SU-DHL-6 (cell line): Measurements from ENCODE around the gene ST6GALNAC3.

ENCODE experiments used
- H2AFZ ChIP-seq: fragments of 200-600 bp; sonication (generic); 2 replicates; pipeline ENCODE4 v1.6.1; 2014; ENCODE audit warnings: low read depth, mild to moderate bottlenecking, moderate library complexity, mixed read lengths, antibody characterized with exemption, low read length; ENCODE audit not compliant: severe bottlenecking
- H3F3A ChIP-seq: fragments of 200-600 bp; shearing (Covaris generic); 2 replicates; pipeline ENCODE4 v1.6.0; 2016; ENCODE audit warnings: antibody characterized with exemption, mild to moderate bottlenecking; ENCODE audit not compliant: insufficient read depth
- H3K27ac ChIP-seq: fragments of 200-600 bp; sonication (generic); 2 replicates; pipeline ENCODE4 v1.5.1; 2016; ENCODE audit warnings: low read depth, mild to moderate bottlenecking, low read length, moderate library complexity, mixed read lengths
- H3K27me3 ChIP-seq: fragments of 200-600 bp; sonication (generic), shearing (Covaris generic); 2 replicates; pipeline ENCODE4 v1.6.0; 2014; ENCODE audit warnings: mild to moderate bottlenecking, low read length
- H3K36me3 ChIP-seq: fragments of 200-600 bp; sonication (generic); 2 replicates; pipeline ENCODE4 v1.6.1; 2014; ENCODE audit warnings: mild to moderate bottlenecking, low read length, mixed read lengths
- H3K4me2 ChIP-seq: fragments of 300-600, 200-600 bp; shearing (Covaris generic), sonication (generic); 2 replicates; pipeline ENCODE4 v1.6.0; 2014; ENCODE audit warnings: low read length, low read depth, mild to moderate bottlenecking; ENCODE audit not compliant: poor library complexity, severe bottlenecking
- H3K4me3 ChIP-seq: fragments of 200-600 bp; sonication (generic); 2 replicates; pipeline ENCODE4 v1.5.1; 2014; ENCODE audit warnings: antibody characterized with exemption, low read length, mild to moderate bottlenecking, mixed read lengths; ENCODE audit not compliant: insufficient read depth, poor library complexity, severe bottlenecking
- H3K79me2 ChIP-seq: fragments of 200-600 bp; sonication (generic); 2 replicates; pipeline ENCODE4 v1.6.1; 2014; ENCODE audit warnings: mild to moderate bottlenecking, low read length, moderate library complexity; ENCODE audit not compliant: insufficient read depth
- H3K9ac ChIP-seq: fragments of 200-600 bp; sonication (generic); 2 replicates; pipeline ENCODE4 v1.7.0; 2014; ENCODE audit warnings: mild to moderate bottlenecking, low read length
- H3K9me2 ChIP-seq: fragments of 200-600 bp; sonication (generic); replicated peaks from 2 replicates; pipeline ENCODE4 v1.6.1; 2014; ENCODE audit warnings: low read length; ENCODE audit not compliant: insufficient read depth
- H3K9me3 ChIP-seq: fragments of 200-600 bp; sonication (generic); 2 replicates; pipeline ENCODE4 v1.6.1; 2014; ENCODE audit warnings: low read length, mixed read lengths; ENCODE audit not compliant: insufficient read depth
- H4K20me1 ChIP-seq: fragments of 200-600 bp; sonication (generic); 2 replicates; pipeline ENCODE4 v1.6.1; 2014; ENCODE audit warnings: low read depth, mild to moderate bottlenecking, antibody characterized with exemption, low read length, moderate library complexity, mixed read lengths
- EZH2phosphoT487 ChIP-seq: fragments of 200-600 bp; sonication (generic), shearing (Covaris generic); conservative IDR thresholded peaks from 2 replicates; pipeline ENCODE4 v1.6.1; 2018; ENCODE audit warnings: mild to moderate bottlenecking, antibody characterized with exemption, low read length, moderate library complexity, mixed read lengths
- TF ChIP-seq, protein P1 (sequence below): fragments of 200-600 bp; sonication (generic); IDR thresholded peaks from one replicate; pipeline ENCODE4 v1.5.1; 2017; ENCODE audit warnings: antibody characterized with exemption, mild to moderate bottlenecking, low read length, moderate library complexity; ENCODE audit not compliant: insufficient read depth, poor library complexity, severe bottlenecking

Gene ST6GALNAC3

GRCh38 chr1:76289692-76290091 lies 215.1 kb downstream of the ST6GALNAC3 start:
- Histone ChIP-seq H3K79me2 (no peaks in the 10 kb centered on the region), H4K20me1 (no peaks in the 10 kb centered on the region), H2AFZ (no peak overlapping the region), H3K27ac (no peak overlapping the region), H3K9me2 (no peaks in the 10 kb centered on the region), H3K4me3 (no peak overlapping the region), H3K9ac (no peak overlapping the region), H3K9me3 (no peaks in the 10 kb centered on the region), H3K4me2 (no peak overlapping the region), H3K36me3 (no peaks in the 10 kb centered on the region), H3F3A (peaks cover 5% of the 10 kb centered on the region; the same call in 1 of the 2 replicates), H3K27me3 (no peaks in the 10 kb centered on the region)
- TF ChIP-seq EZH2phosphoT487: no peak
- TF ChIP-seq, protein P1, sequence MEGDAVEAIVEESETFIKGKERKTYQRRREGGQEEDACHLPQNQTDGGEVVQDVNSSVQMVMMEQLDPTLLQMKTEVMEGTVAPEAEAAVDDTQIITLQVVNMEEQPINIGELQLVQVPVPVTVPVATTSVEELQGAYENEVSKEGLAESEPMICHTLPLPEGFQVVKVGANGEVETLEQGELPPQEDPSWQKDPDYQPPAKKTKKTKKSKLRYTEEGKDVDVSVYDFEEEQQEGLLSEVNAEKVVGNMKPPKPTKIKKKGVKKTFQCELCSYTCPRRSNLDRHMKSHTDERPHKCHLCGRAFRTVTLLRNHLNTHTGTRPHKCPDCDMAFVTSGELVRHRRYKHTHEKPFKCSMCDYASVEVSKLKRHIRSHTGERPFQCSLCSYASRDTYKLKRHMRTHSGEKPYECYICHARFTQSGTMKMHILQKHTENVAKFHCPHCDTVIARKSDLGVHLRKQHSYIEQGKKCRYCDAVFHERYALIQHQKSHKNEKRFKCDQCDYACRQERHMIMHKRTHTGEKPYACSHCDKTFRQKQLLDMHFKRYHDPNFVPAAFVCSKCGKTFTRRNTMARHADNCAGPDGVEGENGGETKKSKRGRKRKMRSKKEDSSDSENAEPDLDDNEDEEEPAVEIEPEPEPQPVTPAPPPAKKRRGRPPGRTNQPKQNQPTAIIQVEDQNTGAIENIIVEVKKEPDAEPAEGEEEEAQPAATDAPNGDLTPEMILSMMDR: no peak

- H3K4me2 ChIP-seq: no peak overlapping the region
- no peak overlapping the region for H3K9ac ChIP-seq
- H3K27me3 ChIP-seq: no peaks in the 10 kb centered on the region
Observed at GRCh38 chr1:76290271-76290670, 215.7 kb downstream of the ST6GALNAC3 start.

GRCh38 chr1:76291191-76291590 lies 216.6 kb downstream of the ST6GALNAC3 start:
- H3K27me3 ChIP-seq: no peaks in the 10 kb centered on the region
- H3K79me2 ChIP-seq: no peaks in the 10 kb centered on the region
- H3K9me3 ChIP-seq: no peaks in the 10 kb centered on the region
- H3K9ac ChIP-seq: no peak overlapping the region
- peaks cover 16% of the 10 kb centered on the region; the same call in 1 of the 2 replicates for H3F3A ChIP-seq
- TF ChIP-seq, protein P1: no peak
- H2AFZ ChIP-seq: no peak overlapping the region
- no peak overlapping the region for H3K27ac ChIP-seq
- H3K36me3 ChIP-seq: no peaks in the 10 kb centered on the region
- no peak overlapping the region for H3K4me2 ChIP-seq
- no peak overlapping the region for H3K4me3 ChIP-seq
- H3K9me2 ChIP-seq: no peaks in the 10 kb centered on the region
- H4K20me1 ChIP-seq: no peaks in the 10 kb centered on the region

More at GRCh38 chr1:76290271-76290670, 215.7 kb downstream of the ST6GALNAC3 start:
- Histone ChIP-seq H3K27ac (no peak overlapping the region), H3K4me3 (no peak overlapping the region), H4K20me1 (no peaks in the 10 kb centered on the region), H3K36me3 (no peaks in the 10 kb centered on the region), H3K9me3 (no peaks in the 10 kb centered on the region), H3K79me2 (no peaks in the 10 kb centered on the region), H3K9me2 (no peaks in the 10 kb centered on the region), H3F3A (peaks cover 11% of the 10 kb centered on the region; the same call in 1 of the 2 replicates), H2AFZ (no peak overlapping the region)
- TF ChIP-seq, protein P1: no peak
- TF ChIP-seq EZH2phosphoT487: no peak

GRCh38 chr1:76291737-76292136 lies 217.2 kb downstream of the ST6GALNAC3 start:
- no peak for TF ChIP-seq EZH2phosphoT487
- TF ChIP-seq, protein P1: no peak
- Histone ChIP-seq H3K27ac (0 out of 2 replicates have a peak overlapping the region, but pooled peaks have one; percentile 92), H3F3A (peaks cover 16% of the 10 kb centered on the region; the same call in 1 of the 2 replicates), H3K27me3 (no peaks in the 10 kb centered on the region), H3K4me2 (no peak overlapping the region), H3K79me2 (no peaks in the 10 kb centered on the region), H3K36me3 (no peaks in the 10 kb centered on the region), H3K9ac (no peak overlapping the region), H4K20me1 (no peaks in the 10 kb centered on the region), H2AFZ (no peak overlapping the region), H3K9me2 (no peaks in the 10 kb centered on the region), H3K4me3 (no peak overlapping the region), H3K9me3 (no peaks in the 10 kb centered on the region)
